B cell (primary cell): ENCODE results near the gene IL10RA. TPM values are rescaled to one million over a fixed set of nuclear protein-coding genes. Genes with fewer than 3 reads are reported as not detected.

Experiments used
- ATAC-seq: fragments of 200-7000 bp; cut with Tn5 transposase; one replicate; pipeline ENCODE4 v1.10.0; 2021; ENCODE audit warnings: low read depth, mild to moderate bottlenecking, moderate number of reproducible peaks, moderate library complexity
- CTCF ChIA-PET: fragments of 350-600 bp; sonication (Branson Sonifier 250); formaldehyde crosslinking; loops from one replicate; lab custom pipeline; 2021; ENCODE audit warnings: antibody characterized with exemption, inconsistent platforms; lab: Charles Lee
- POLR2A ChIA-PET: fragments of 350-600 bp; sonication (Branson Sonifier 250); formaldehyde crosslinking; loops from one replicate; lab custom pipeline; 2021; ENCODE audit warnings: antibody characterized with exemption; lab: Charles Lee
- DNase-seq: peaks from one replicate; pipeline ENCODE4 v3.0.0; 2013
- H2AFZ ChIP-seq: 2 replicates; pipeline ENCODE4 v1.6.1; 2012; ENCODE audit warnings: mild to moderate bottlenecking, low read depth, low read length; ENCODE audit not compliant: insufficient read depth, poor library complexity, severe bottlenecking
- H3K27ac ChIP-seq, 2 donors: 1 replicate in 1 of 2; 2 replicates in 1 of 2; pipeline ENCODE4 v1.5.1; 2012 to 2013; ENCODE audit warnings: low read length in 2 of 2, mild to moderate bottlenecking in 2 of 2, moderate library complexity in 1 of 2
- H3K27me3 ChIP-seq, 4 experiments: fragments of 200-600 bp in 1 of 4; sonication (generic) in 1 of 4; replicated peaks in 1 of 4; 1 replicate in 2 of 4; 2 replicates in 2 of 4; pipeline versions ENCODE4 v1.6.1 to v1.7.0; 2013 to 2016; ENCODE audit warnings: low read length in 3 of 4, mild to moderate bottlenecking in 2 of 4, mixed read lengths in 1 of 4, moderate library complexity in 1 of 4; ENCODE audit not compliant: insufficient read depth in 4 of 4, control insufficient read depth in 3 of 4; ENCODE audit errors: control extremely low read depth in 1 of 4
- H3K36me3 ChIP-seq, 2 experiments: replicated peaks in 1 of 2; 1 replicate in 1 of 2; 2 replicates in 1 of 2; pipeline versions ENCODE4 v1.6.1 to v1.7.1; 2013; ENCODE audit warnings: low read length in 1 of 2; ENCODE audit not compliant: insufficient read depth in 2 of 2, control insufficient read depth in 1 of 2; ENCODE audit errors: control extremely low read depth in 1 of 2, extremely low read depth in 1 of 2
- H3K4me1 ChIP-seq, 2 donors: fragments of 200-600 bp in 1 of 2; sonication (generic) in 1 of 2; 1 replicate in 1 of 2; 2 replicates in 1 of 2; pipeline versions ENCODE4 v1.5.1 to v1.6.1; 2013 to 2017; ENCODE audit warnings: low read length in 2 of 2; ENCODE audit not compliant: control insufficient read depth in 2 of 2, insufficient read depth in 2 of 2
- H3K4me2 ChIP-seq: replicated peaks from 2 replicates; pipeline ENCODE3; 2012; ENCODE audit warnings: mild to moderate bottlenecking, low read depth, low read length; ENCODE audit not compliant: poor library complexity, severe bottlenecking
- H3K4me3 ChIP-seq, 5 experiments: fragments of 200-600 bp in 1 of 5; sonication (generic) in 1 of 5; 1 replicate in 3 of 5; 2 replicates in 2 of 5; pipeline versions ENCODE4 v1.5.1 to v1.7.0; 2011 to 2016; ENCODE audit warnings: low read length in 4 of 5, mild to moderate bottlenecking in 4 of 5, low read depth in 2 of 5, control low read depth in 1 of 5, moderate library complexity in 1 of 5; ENCODE audit not compliant: insufficient read depth in 1 of 5; ENCODE audit errors: control extremely low read depth in 1 of 5, extremely low read depth in 1 of 5
- H3K79me2 ChIP-seq: fragments of 200-600 bp; sonication (generic); one replicate; pipeline ENCODE4 v1.6.0; 2016; ENCODE audit warnings: low read length; ENCODE audit not compliant: control insufficient read depth, insufficient read depth
- H3K9ac ChIP-seq: fragments of 200-600 bp; sonication (generic); 2 replicates; pipeline ENCODE4 v1.6.1; 2017; ENCODE audit warnings: mild to moderate bottlenecking, low read length, moderate library complexity
- H3K9me3 ChIP-seq, 3 donors: one replicate each; pipeline versions ENCODE4 v1.6.1 to v1.7.1; 2013; ENCODE audit warnings: low read length in 2 of 3; ENCODE audit not compliant: control insufficient read depth in 2 of 3, insufficient read depth in 1 of 3; ENCODE audit errors: control extremely low read depth in 1 of 3
- H4K20me1 ChIP-seq: 2 replicates; pipeline ENCODE4 v1.6.0; 2012; ENCODE audit warnings: mild to moderate bottlenecking, low read length; ENCODE audit not compliant: insufficient read depth, control insufficient read depth, poor library complexity, severe bottlenecking
- H3K27ac Mint-ChIP-seq: one replicate; pipeline ENCODE4 v1.8.0; 2021; ENCODE audit warnings: mixed read lengths
- H3K27me3 Mint-ChIP-seq: one replicate; pipeline ENCODE4 v1.8.0; 2021; ENCODE audit warnings: mixed read lengths
- H3K4me1 Mint-ChIP-seq: one replicate; pipeline ENCODE4 v1.8.0; 2021; ENCODE audit warnings: mixed read lengths
- H3K4me3 Mint-ChIP-seq: one replicate; pipeline ENCODE4 v1.8.0; 2021; ENCODE audit warnings: mixed read lengths
- H3K9me3 Mint-ChIP-seq: one replicate; pipeline ENCODE4 v1.8.0; 2022; ENCODE audit warnings: mixed read lengths; ENCODE audit not compliant: insufficient read depth
- CTCF ChIP-seq: fragments of 200-600 bp; IDR thresholded peaks from one replicate; pipeline ENCODE4 v1.8.0; 2022; ENCODE audit warnings: antibody characterized with exemption, mild to moderate bottlenecking
- EZH2 ChIP-seq: IDR thresholded peaks from 2 replicates; pipeline ENCODE4 v1.6.1; 2012; ENCODE audit warnings: borderline replicate concordance, low read depth, mild to moderate bottlenecking, moderate library complexity, low read length; ENCODE audit not compliant: insufficient read depth, poor library complexity, severe bottlenecking
- WGBS: methylation state at CpG from one replicate; pipeline ENCODE4 v1.1.5; 2013; ENCODE audit warnings: missing lambda C conversion rate; ENCODE audit not compliant: insufficient coverage; 5-methylcytosine and 5-hydroxymethylcytosine counted together
- intact Hi-C: fragments of 100-400 bp; cut with micrococcal nuclease; formaldehyde crosslinking; loops from one replicate; pipeline ENCODE4 v1.10.0; 2022
- polyA plus RNA-seq: library from polyadenylated mRNA; depleted of rRNA; stranded (reverse); fragments of >200 nt; gene quantifications from 2 replicates; pipeline ENCODE4 v1.2.3, GENCODE V29; 2012
- total RNA-seq, 2 donors: library from RNA; stranded (reverse); fragments of 120-200 nt in 1 of 2; gene quantifications; 1 replicate in 1 of 2; 2 replicates in 1 of 2; pipeline versions ENCODE4 v1.2.3 to v1.2.4, GENCODE V29; 2013 to 2022

Gene IL10RA
- total and polyA plus RNA-seq, 2 donors (not counting 1 experiment from before 2014, with no cell fraction given) = 73.3 to 417 TPM

GRCh38 chr11:118033443-118033842, 47.2 kb downstream of the IL10RA start:
- no peaks in the 10 kb centered on the region for H3K9me3 Mint-ChIP-seq
- H3K36me3 ChIP-seq = no peaks in the 10 kb centered on the region
- no peak overlapping the region for H3K4me3 ChIP-seq
- no peaks in the 10 kb centered on the region for H3K27me3 Mint-ChIP-seq
- H3K79me2 ChIP-seq = no peaks in the 10 kb centered on the region
- H3K9me3 ChIP-seq = no peaks in the 10 kb centered on the region
- intact Hi-C loops = no loop called here
- no peak overlapping the region for H3K4me2 ChIP-seq
- H3K27ac ChIP-seq = no peak overlapping the region
- no peaks in the 10 kb centered on the region for H3K4me1 ChIP-seq
- no CpG with 5 or more reads among the region's 4 CpGs for WGBS
- H3K4me3 Mint-ChIP-seq = no peak overlapping the region
- H3K27me3 ChIP-seq = no peaks in the 10 kb centered on the region
- H2AFZ ChIP-seq = no peak overlapping the region
- H4K20me1 ChIP-seq = no peaks in the 10 kb centered on the region
- DNase-seq (no peak), ATAC-seq (no peak)
- H3K27ac Mint-ChIP-seq = no peak overlapping the region
- TF ChIP-seq EZH2 (no peak), CTCF (no peak)
- no peak overlapping the region for H3K9ac ChIP-seq
- ChIA-PET CTCF (interaction anchor here (1.0 to 1.8 kb wide), 2 partner anchors 8 to 87 kb away, joined by 3 to 4 read pairs; no protein-coding TSS in a partner anchor), POLR2A (no interaction called here)
- peaks cover 8% of the 10 kb centered on the region for H3K4me1 Mint-ChIP-seq

- Mint-ChIP-seq H3K4me3 (no peak overlapping the region), H3K27me3 (no peaks in the 10 kb centered on the region), H3K27ac (no peak overlapping the region), H3K4me1 (peaks cover 22% of the 10 kb centered on the region), H3K9me3 (no peaks in the 10 kb centered on the region)
- TF ChIP-seq CTCF = no peak
- no peak for TF ChIP-seq EZH2
- H3K27ac ChIP-seq = no peak overlapping the region
- no peaks in the 10 kb centered on the region for H3K27me3 ChIP-seq
- no peak overlapping the region for H3K4me2 ChIP-seq
- intact Hi-C loops = no loop called here
- H4K20me1 ChIP-seq = no peaks in the 10 kb centered on the region
- POLR2A ChIA-PET = interaction anchor here (0.6 to 1.0 kb wide), 5 partner anchors 29 to 140 kb away, joined by 3 to 5 read pairs (median 3); no protein-coding TSS in a partner anchor
- no peak overlapping the region for H2AFZ ChIP-seq
- H3K79me2 ChIP-seq = no peaks in the 10 kb centered on the region
- H3K4me3 ChIP-seq = no peak overlapping the region
- no peak for DNase-seq
- H3K9ac ChIP-seq = no peak overlapping the region
- peaks cover 0 to 3% of the 10 kb centered on the region in 2 donors for H3K4me1 ChIP-seq
- no peaks in the 10 kb centered on the region for H3K9me3 ChIP-seq
- WGBS = no CpG with 5 or more reads among the region's 1 CpG
- no peaks in the 10 kb centered on the region for H3K36me3 ChIP-seq
- no peak for ATAC-seq
- CTCF ChIA-PET = interaction anchor here (0.9 to 2.0 kb wide), 5 partner anchors 9 to 95 kb away, joined by 3 to 6 read pairs (median 4); no protein-coding TSS in a partner anchor
These were observed 55.9 kb downstream of the IL10RA start for GRCh38 chr11:118042141-118042540.
